DMS79 (cell line): Measurements from ENCODE around the gene SOCS3.

Experiments
- DNase-seq: peaks from one replicate; lab custom pipeline; 2025; lab: John Stamatoyannopoulos, UW

The SOCS3 gene

GRCh38 chr17:78367193-78367592 lies 7.3 kb upstream of the SOCS3 start:
- no peak for DNase-seq

GRCh38 chr17:78366109-78366848 lies 6.4 kb upstream of the SOCS3 start:
- DNase-seq, result no peak

DNA sequence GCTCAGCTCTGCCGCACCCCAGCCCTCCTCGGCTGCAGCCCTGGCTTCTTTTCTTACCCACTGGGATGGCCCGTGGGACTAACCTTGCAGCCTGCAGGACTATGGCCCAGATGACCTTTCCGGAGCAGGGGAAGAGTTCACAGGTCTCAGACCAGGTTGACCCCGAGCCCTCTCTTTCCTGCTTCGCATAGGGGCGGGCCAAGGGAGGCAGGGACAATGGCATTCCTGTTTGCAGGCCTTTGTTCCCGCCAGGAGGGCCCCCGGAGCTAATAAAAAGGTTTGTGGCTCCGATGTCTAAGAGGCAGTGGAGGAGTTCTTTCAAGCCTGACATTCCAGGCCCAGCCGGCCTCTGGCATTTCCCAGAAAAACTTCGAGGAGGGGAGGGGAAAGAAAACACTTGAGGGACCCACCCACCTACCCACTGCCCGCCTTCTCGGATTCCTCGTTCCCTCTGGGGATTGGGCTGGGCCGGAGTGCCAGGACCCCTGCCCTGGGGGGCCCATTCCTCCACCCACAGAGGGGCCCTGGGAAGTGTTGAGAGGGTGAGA lies 5.8 kb upstream of the SOCS3 start:
- DNase-seq, result no peak

DNA sequence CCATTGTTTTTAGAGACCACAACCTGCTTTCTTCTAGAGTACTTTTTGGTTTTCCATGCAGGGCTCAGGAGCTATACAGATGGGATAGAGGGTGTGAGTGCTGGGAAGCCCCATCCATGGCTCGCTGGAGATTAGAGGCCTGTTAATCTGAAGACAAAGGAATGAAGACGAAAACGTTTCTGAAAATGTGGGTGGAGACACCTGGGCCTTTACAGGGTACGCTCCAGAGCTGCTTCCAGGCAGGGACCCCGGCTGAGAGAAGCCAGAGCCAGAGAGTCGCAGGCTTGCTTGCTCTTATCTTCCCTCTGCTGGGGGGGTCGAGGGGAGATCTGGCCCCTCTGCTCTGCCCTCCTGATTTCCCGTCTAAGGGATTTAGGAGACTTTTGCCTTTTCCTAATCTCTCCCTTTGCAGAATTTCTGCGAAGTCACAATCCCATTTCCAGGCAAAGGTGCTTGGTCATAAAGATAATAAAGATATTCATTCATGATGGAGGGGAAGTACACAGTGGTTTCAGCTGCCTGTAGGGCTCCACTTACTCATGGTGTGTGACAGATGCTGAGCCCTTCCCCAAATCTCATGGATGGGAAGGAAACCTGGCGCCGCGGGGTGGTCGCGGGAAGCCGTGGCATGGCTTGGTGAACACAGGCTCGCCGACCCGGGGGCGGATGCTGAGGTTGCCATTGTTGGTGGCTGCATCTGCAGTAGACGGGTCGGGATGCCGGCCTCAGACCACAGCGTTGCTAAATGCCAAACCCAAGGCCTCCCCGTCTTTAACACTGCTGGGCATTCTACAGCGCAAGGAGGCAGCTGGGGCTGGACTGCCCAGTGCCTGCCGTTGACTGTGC lies 4.8 kb upstream of the SOCS3 start:
- no peak for DNase-seq

DNA sequence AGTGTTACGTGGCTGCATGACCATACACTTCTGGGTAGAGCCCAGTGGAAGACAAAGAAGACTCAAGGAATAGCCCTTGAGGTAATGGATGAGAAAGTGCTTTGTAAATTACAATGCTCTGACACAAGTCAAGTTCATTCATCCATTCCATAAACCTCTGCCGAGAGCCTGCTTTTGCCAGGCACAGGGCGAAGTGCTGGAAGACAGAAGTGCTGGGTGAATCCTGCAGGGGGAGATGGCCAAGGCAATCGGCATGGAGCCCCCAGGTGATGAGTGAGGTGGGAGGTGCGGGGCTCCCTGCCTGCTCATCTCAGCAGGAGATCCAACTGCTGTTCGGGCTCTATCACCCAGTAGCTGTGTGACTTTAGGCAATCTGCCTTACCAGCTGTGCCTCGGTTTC lies 2.8 kb upstream of the SOCS3 start:
- no peak for DNase-seq

DNA sequence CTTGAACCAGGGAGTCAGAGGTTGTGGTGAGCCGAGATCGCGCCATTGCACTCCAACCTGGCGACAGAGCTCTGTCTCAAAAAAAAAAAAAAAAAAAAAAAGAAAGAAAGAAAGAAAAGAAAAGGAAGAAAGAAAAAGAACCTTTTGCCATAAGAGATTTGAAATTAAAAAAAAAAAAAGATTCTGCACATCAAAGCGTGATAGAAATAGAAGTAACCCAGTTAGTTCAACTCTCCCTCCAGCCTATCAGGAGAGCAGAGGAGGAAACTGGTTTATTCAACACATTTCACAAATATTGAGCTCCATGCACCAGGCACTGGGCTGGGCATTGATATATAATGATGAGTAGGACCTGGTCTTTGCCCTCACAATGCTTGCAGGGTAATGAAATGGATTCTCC lies 2.4 kb upstream of the SOCS3 start:
- DNase-seq, result no peak

- DNase-seq, result no peak
Measured at GRCh38 chr17:78361225-78361701, 1.4 kb upstream of the SOCS3 start.

DNA sequence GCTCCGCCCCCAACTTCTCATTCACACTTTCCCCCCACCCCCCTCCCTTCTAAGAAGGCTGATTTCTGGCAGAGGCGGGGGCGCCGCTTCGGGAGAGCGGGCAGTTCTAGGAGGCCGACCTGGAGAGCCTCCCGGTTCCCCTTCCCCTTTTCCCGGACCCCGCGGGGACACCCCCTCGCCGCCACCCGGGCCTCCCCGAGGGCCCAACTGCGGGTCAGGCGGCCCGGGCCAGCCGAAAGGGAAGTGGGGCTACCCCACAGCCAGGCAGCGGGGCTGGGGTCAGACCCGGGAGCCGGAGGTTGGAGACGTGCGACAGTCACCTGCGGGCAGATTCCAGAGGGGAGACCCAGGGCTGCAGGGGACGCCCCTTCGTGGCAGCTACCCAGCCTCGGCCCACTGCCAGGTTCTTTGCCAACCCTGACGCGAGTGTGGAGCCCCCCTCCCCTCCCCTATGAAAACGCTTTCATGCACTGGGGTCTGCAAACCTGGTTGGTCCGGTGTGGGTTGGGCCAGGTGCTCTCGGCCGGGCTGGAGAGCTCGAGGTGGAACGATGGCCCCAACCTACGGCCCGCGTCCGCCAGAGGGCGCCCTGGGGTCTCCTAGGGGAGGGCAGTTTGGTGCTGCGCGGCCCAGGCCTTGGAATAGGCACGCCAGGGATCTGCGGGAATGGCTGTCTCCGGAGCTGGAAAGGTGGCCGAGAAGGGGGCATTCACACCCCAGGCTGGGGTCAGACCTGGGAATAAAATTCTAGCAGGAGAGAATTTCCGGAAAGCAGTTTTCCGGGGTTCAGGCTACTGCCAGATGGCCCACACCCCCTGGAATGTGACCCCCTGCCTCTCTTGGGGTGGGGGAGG lies 721 bp upstream of the SOCS3 start:
- peak; percentile 60 for DNase-seq

GRCh38 chr17:78359321-78359996 lies 418 bp downstream of the SOCS3 start:
- no peak for DNase-seq

GRCh38 chr17:78358538-78359320 lies 1.1 kb downstream of the SOCS3 start:
- no peak for DNase-seq

DNA sequence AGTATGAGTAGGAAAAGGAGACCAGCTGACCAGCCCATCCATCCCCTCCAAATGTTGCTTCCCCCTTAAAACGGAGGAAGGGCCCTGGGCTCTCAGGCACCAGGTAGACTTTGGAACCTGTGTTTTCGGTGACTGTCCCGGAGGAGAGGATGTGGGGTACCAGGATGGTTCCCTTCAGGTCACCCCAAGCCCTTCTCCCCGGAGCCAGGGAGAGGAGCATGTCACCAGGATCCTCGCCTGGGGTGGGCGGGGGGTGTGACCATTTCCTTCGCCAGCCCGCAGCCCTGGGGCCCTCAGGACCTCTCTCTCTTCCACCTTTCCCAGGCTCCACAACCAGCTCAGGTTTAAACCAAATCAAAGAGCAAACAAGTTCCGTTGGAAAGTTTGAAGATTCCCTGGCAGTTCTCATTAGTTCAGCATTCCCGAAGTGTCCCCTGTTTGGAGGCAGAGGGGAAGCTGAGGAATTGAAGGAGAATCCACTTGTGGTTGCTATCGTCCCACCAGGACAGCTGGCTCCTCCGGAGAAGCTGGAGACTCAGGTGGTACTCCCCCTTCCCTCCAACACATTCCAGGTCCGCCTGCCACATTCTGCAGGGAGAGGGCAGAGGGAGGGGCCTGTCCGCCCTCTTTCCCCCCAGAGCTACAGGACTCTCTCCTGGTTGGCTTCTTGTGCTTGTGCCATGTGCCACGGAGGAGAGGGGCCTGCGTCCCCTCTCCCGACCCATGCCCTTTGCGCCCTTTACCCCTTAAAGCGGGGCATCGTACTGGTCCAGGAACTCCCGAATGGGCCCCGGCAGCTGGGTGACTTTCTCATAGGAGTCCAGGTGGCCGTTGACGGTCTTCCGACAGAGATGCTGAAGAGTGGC lies 2.0 kb downstream of the SOCS3 start:
- no peak for DNase-seq

GRCh38 chr17:78357177-78357586 lies 2.7 kb downstream of the SOCS3 start:
- no peak for DNase-seq

DNA sequence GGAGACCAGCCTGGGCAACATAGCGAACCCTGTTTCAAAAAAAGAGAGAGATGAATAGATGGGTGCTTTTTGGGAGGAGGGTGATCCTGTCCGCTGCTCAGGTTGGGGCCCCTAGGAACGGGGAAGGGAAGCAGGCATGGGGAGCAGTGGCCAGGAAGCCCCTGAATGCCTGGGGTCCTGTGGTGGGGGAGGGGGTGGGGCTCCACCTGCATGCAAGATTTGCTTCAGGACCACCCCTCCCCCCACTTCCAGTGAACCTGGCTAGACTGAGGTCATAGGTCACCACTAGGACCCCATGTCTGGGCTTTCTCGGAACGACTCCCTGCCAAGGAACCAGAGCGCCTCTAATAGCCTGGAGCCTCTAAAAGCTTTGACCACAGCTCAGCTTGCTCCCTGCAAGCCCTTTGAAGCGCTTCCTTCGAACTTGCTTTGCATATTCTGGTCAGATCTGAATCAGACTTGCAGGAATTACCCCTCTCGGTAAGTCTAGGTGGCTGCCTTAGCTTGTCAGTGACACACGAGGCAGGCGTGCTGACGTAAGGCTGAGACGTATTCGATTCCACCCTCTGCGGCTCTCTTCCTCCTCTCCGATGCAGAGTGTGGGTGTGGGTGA lies 3.7 kb downstream of the SOCS3 start:
- DNase-seq, result no peak

DNA sequence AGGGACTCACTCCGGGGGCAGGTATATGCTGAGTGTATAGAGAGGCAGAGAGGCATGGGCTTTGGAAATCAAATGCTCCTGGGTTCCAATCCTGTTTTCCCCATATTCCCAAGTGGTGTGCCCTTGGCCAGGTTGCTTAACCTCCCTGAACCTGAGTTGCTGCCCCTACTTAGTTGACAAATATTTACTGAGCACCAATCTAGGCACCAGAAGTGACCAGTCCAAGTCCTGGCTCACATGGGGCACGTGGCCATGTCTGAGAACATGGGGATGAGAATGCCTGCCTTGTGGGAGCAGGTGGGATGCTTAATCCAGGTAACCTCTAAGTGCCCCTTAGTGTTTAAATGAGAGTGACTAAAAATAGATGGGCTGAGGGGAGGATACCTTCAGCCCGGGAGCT lies 4.2 kb downstream of the SOCS3 start:
- DNase-seq, result no peak

GRCh38 chr17:78355045-78355641 lies 4.7 kb downstream of the SOCS3 start:
- no peak for DNase-seq

DNA sequence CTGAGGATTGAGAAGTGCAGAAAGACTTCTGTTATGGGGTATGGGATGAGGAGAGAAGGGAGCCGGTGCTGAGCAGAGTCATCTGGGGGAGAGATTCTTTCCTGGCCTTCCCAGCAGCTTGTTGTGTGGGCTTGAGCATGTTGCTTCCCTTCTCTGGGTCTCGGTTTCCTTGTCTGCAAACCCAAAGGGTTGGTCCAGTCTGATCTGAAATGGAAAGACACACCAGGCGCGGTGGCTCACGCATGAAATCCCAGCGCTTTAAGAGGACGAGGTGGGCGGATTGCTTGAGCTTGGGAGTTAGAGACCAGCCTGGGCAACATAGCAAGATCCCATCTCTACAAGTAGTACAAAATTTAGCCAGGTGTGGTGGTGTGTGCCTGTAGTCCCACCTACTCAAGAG lies 6.0 kb downstream of the SOCS3 start:
- DNase-seq, result no peak

DNA sequence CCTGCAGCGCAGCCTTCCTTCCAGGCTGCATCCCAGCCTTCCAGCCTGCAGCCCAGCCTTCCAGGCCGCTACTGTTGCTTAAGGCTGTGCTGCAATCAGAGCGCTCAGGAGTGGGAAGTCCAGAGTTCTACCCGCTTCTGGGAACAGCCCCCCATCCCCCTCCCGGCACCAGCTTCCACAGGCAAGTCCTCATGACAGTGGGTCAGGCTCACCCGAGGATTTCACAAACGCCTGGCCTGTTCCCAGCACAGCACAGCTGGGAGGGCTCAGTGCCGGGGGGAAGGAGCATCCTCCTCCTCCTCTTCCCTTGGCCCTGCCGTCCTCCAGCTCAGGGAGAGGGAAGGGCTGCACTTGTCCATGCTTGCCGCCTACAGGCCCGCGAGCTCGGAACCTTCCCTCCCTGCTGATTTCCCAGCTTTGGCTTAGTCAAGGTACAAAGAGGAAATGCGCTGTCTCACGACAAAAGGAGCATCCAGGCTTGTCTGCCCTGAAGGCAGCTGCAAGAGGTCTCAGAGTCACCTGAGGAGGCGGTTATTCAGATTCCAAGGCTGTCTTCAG lies 8.3 kb downstream of the SOCS3 start:
- DNase-seq, result no peak

DNA sequence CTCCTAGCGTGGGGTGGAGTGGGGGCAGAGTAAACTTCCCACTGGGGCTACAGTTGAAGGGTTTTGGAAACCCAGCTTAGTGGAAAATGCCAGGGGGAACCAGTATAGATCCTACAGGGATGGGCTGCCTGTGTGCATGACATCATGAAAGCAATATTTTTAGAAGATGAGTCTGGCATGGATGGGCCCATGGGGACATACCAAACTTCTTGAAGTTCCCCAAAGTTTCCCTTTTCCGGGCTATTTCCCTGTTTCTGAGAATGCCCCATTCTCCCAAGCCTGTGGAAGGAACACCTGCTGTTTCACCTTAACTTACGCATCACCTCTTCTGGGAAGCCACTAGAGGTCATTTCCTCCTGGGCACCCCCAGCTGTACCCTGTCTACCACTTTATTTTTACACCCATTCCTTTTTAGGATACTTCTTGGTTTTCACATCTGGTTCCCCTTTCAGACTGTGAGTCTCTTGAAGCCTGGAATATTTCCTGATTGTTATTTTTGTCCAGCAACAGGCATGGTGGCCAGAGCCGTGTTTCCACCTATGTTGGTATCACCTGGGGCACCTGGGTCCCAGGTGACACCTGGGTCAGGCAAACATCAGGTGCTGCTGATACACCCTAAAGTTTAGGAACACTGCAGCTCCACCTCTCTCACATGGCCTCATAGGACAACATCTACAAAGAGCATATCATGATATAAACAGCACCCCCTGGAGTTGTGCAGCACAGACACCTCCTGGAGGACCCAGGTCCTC lies 9.8 kb downstream of the SOCS3 start:
- DNase-seq, result no peak
